Endodermal cell (in vitro differentiated cells): ENCODE data around the gene GRM7. TPM values are rescaled to one million over a fixed set of nuclear protein-coding genes. Genes with fewer than 3 reads are reported as not detected.

Source experiments
- DNase-seq: peaks from one replicate; pipeline ENCODE4 v3.0.0-alpha.2; 2017
- H3K27ac ChIP-seq: 2 replicates; pipeline ENCODE4 v1.5.1; 2013; ENCODE audit warnings: mild to moderate bottlenecking, low read depth, low read length, moderate library complexity
- H3K27me3 ChIP-seq: 2 replicates; pipeline ENCODE4 v1.6.1; 2013; ENCODE audit warnings: mild to moderate bottlenecking, low read length, moderate library complexity; ENCODE audit not compliant: insufficient read depth, control insufficient read depth, poor library complexity, severe bottlenecking
- H3K36me3 ChIP-seq: 2 replicates; pipeline ENCODE4 v1.7.0; 2013; ENCODE audit warnings: mild to moderate bottlenecking, low read length, moderate library complexity; ENCODE audit not compliant: control insufficient read depth, insufficient read depth
- H3K4me1 ChIP-seq: one replicate; pipeline ENCODE4 v1.7.0; 2013; ENCODE audit warnings: low read length; ENCODE audit not compliant: control insufficient read depth, insufficient read depth
- H3K4me3 ChIP-seq: 2 replicates; pipeline ENCODE4 v1.5.1; 2013; ENCODE audit warnings: mild to moderate bottlenecking, low read length, moderate library complexity
- H3K9ac ChIP-seq: 2 replicates; pipeline ENCODE4 v1.6.1; 2013; ENCODE audit warnings: mild to moderate bottlenecking, low read length, moderate library complexity; ENCODE audit not compliant: poor library complexity, severe bottlenecking; ENCODE audit errors: extremely low read depth
- H3K9me3 ChIP-seq: 2 replicates; pipeline ENCODE4 v1.6.1; 2013; ENCODE audit warnings: mild to moderate bottlenecking, low read length, moderate library complexity; ENCODE audit not compliant: control insufficient read depth
- H3K27ac Mint-ChIP-seq: 2 replicates; pipeline ENCODE4 v1.8.0; 2020; ENCODE audit warnings: mixed read lengths
- H3K27me3 Mint-ChIP-seq: 2 replicates; pipeline ENCODE4 v1.8.0; 2021; ENCODE audit warnings: mild to moderate bottlenecking, mixed read lengths; ENCODE audit not compliant: insufficient read depth
- H3K36me3 Mint-ChIP-seq: 2 replicates; pipeline ENCODE4 v1.8.0; 2020; ENCODE audit warnings: low read depth, mixed read lengths
- H3K4me1 Mint-ChIP-seq: 2 replicates; pipeline ENCODE4 v1.8.0; 2020; ENCODE audit warnings: mixed read lengths
- H3K4me3 Mint-ChIP-seq: 2 replicates; pipeline ENCODE4 v1.8.0; 2020; ENCODE audit warnings: mild to moderate bottlenecking, moderate library complexity, mixed read lengths
- H3K9me3 Mint-ChIP-seq: 2 replicates; pipeline ENCODE4 v1.8.0; 2020; ENCODE audit warnings: mild to moderate bottlenecking, mixed read lengths
- WGBS, 2 experiments: methylation state at CpG; one replicate each; pipeline versions ENCODE4 v1.1.5 to v1.1.7; 2013; ENCODE audit warnings: missing lambda C conversion rate in 2 of 2, mixed read lengths in 1 of 2; ENCODE audit not compliant: insufficient coverage in 1 of 2, insufficient read length in 1 of 2; 5-methylcytosine and 5-hydroxymethylcytosine counted together
- total RNA-seq, 2 donors: library from RNA; stranded (reverse); fragmentation: NEBNext Ultra II Directional in 1 of 2; extraction: Animal tissue kit (Norgen Biotek cat#: 25700) in 1 of 2; gene quantifications; 2 replicates in 1 of 2; 3 replicates in 1 of 2; pipeline ENCODE4 v1.2.1, GENCODE V29; 2021
- TF ChIP-seq, protein P1 (sequence below): fragments of 200-600 bp; sonication (generic); conservative IDR thresholded peaks from 2 replicates; pipeline ENCODE4 v1.5.0; 2021; ENCODE audit warnings: antibody characterized with exemption, mild to moderate bottlenecking

The GRM7 gene
- total RNA-seq, 2 donors from 2014 or later: 0.11 to 0.73 TPM

DNA sequence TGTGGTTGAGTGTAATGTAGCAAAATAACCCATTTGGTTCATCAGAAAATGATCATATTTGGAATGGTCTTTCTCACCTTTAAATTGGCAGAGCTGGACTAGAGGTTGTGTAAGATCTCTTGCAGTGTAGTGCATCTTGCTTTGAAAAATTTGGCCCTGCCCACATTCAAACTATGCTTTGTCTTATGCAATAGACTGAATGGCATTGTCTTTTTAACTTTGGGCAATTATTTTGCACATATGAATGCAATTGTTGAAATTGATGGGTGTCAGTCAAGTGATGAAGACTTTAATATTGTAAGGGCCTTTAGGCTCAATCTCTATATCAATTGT lies 381.4 kb downstream of the GRM7 start:
- no peaks in the 10 kb centered on the region for H3K9me3 Mint-ChIP-seq
- no peaks in the 10 kb centered on the region for H3K27me3 Mint-ChIP-seq
- peak overlapping the region; percentile 12 for H3K4me3 ChIP-seq
- H3K9me3 ChIP-seq: no peaks in the 10 kb centered on the region
- peaks cover 11% of the 10 kb centered on the region for H3K4me1 ChIP-seq
- H3K36me3 ChIP-seq: no peaks in the 10 kb centered on the region
- no peak overlapping the region for H3K27ac ChIP-seq
- H3K27me3 ChIP-seq: no peaks in the 10 kb centered on the region
- TF ChIP-seq, protein P1, sequence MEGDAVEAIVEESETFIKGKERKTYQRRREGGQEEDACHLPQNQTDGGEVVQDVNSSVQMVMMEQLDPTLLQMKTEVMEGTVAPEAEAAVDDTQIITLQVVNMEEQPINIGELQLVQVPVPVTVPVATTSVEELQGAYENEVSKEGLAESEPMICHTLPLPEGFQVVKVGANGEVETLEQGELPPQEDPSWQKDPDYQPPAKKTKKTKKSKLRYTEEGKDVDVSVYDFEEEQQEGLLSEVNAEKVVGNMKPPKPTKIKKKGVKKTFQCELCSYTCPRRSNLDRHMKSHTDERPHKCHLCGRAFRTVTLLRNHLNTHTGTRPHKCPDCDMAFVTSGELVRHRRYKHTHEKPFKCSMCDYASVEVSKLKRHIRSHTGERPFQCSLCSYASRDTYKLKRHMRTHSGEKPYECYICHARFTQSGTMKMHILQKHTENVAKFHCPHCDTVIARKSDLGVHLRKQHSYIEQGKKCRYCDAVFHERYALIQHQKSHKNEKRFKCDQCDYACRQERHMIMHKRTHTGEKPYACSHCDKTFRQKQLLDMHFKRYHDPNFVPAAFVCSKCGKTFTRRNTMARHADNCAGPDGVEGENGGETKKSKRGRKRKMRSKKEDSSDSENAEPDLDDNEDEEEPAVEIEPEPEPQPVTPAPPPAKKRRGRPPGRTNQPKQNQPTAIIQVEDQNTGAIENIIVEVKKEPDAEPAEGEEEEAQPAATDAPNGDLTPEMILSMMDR: no peak
- H3K36me3 Mint-ChIP-seq: no peaks in the 10 kb centered on the region
- H3K4me1 Mint-ChIP-seq: peaks cover 10% of the 10 kb centered on the region
- no peak overlapping the region for H3K27ac Mint-ChIP-seq
- no peak overlapping the region for H3K4me3 Mint-ChIP-seq
- no peak for DNase-seq
- no peak overlapping the region for H3K9ac ChIP-seq

GRCh38 chr3:7249493-7250076 lies 388.7 kb downstream of the GRM7 start:
- no peaks in the 10 kb centered on the region for H3K27me3 ChIP-seq
- no peak for DNase-seq
- 93% methylated on average over 5 of the region's 5 CpGs; no CpG with 5 or more reads in 1 of the 2 experiments for WGBS, 2 experiments
- Mint-ChIP-seq H3K4me3 (no peak overlapping the region), H3K9me3 (no peaks in the 10 kb centered on the region), H3K27ac (no peak overlapping the region), H3K4me1 (peaks cover 2% of the 10 kb centered on the region), H3K36me3 (no peaks in the 10 kb centered on the region), H3K27me3 (no peaks in the 10 kb centered on the region)
- H3K9me3 ChIP-seq: no peaks in the 10 kb centered on the region
- H3K36me3 ChIP-seq: no peaks in the 10 kb centered on the region
- H3K9ac ChIP-seq: no peak overlapping the region
- TF ChIP-seq, protein P1: no peak
- H3K4me3 ChIP-seq: no peak overlapping the region
- no peaks in the 10 kb centered on the region for H3K4me1 ChIP-seq
- H3K27ac ChIP-seq: no peak overlapping the region

GRCh38 chr3:7254251-7254650 lies 393.3 kb downstream of the GRM7 start:
- H3K27me3 ChIP-seq: no peaks in the 10 kb centered on the region
- no peak for DNase-seq
- H3K4me3 Mint-ChIP-seq: no peak overlapping the region
- H3K9ac ChIP-seq: no peak overlapping the region
- H3K36me3 Mint-ChIP-seq: no peaks in the 10 kb centered on the region
- peaks cover 14% of the 10 kb centered on the region for H3K9me3 Mint-ChIP-seq
- no peaks in the 10 kb centered on the region for H3K27me3 Mint-ChIP-seq
- no peaks in the 10 kb centered on the region for H3K36me3 ChIP-seq
- no peak overlapping the region for H3K27ac Mint-ChIP-seq
- 92 to 100% methylated on average over 2 of the region's 2 CpGs for WGBS, 2 experiments
- H3K9me3 ChIP-seq: peaks cover 11% of the 10 kb centered on the region
- no peak overlapping the region for H3K4me3 ChIP-seq
- TF ChIP-seq, protein P1: no peak
- peaks cover 2% of the 10 kb centered on the region for H3K4me1 Mint-ChIP-seq
- no peaks in the 10 kb centered on the region for H3K4me1 ChIP-seq
- H3K27ac ChIP-seq: no peak overlapping the region
